GM23248 (cell line): Measurements from ENCODE around the gene PIEZO1.

Source experiments
- EZH2 ChIP-seq: fragments of 200-600 bp; sonication (generic); IDR thresholded peaks from 2 replicates; pipeline ENCODE4 v1.6.1; 2018; ENCODE audit warnings: antibody characterized with exemption, mild to moderate bottlenecking; ENCODE audit not compliant: insufficient read depth, poor library complexity, severe bottlenecking
- EZH2phosphoT487 ChIP-seq: fragments of 200-600 bp; sonication (generic); IDR thresholded peaks from 2 replicates; pipeline ENCODE4 v1.6.1; 2018; ENCODE audit warnings: antibody characterized with exemption, moderate library complexity, mild to moderate bottlenecking, low read depth; ENCODE audit not compliant: insufficient read depth

DNA sequence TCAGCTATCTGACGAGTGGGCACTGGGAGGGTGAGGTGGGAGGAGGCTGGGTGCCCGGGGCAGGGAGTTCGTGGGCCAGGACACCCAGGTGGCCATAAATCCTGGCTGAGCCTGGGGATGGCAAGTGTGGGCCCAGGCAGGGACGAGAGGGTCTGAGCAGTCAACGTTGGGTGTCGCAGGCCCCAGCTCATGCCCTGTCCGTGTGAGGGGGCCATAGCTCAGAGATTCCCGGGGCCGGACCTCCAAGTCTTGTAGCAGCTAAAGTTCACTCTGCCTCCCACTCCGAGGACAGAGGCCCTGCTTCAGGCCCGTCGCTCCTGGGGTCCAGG is 44.3 kb downstream of the PIEZO1 start:
- TF ChIP-seq EZH2phosphoT487 (no peak), EZH2 (no peak)
